Activated T-helper 1 cell treated with Interleukin-2 at 50 U/mL for 16 hours (primary cell): ENCODE data around the gene DNALI1.
A peak's percentile ranks its signal among the peaks of the same experiment; 100 is the strongest.

Experiments
- DNase-seq: peaks from one replicate; pipeline ENCODE4 v3.0.0-alpha.2; 2020; ENCODE audit warnings: low read depth

DNALI1 gene

DNA sequence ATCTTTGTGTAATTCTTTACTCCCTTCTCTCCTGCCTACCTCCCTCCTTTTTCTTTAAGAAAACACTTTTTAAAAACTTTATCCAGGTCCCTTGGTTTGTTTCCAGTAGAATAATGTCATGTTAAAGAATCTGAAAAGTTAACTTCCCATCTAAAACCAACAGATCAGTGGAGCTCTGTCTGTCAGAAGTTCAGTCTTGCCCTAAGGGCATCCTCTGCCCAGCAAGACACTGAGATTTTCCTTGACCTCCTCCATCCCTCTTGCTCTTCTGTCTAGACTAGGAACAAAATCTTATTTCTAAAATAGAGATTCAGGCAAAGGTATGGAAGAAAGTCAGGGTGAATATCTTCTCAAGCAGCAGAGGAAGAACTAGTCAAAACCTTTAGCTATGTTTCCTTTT, 44.7 kb downstream of the DNALI1 start:
- DNase-seq = no peak

DNA sequence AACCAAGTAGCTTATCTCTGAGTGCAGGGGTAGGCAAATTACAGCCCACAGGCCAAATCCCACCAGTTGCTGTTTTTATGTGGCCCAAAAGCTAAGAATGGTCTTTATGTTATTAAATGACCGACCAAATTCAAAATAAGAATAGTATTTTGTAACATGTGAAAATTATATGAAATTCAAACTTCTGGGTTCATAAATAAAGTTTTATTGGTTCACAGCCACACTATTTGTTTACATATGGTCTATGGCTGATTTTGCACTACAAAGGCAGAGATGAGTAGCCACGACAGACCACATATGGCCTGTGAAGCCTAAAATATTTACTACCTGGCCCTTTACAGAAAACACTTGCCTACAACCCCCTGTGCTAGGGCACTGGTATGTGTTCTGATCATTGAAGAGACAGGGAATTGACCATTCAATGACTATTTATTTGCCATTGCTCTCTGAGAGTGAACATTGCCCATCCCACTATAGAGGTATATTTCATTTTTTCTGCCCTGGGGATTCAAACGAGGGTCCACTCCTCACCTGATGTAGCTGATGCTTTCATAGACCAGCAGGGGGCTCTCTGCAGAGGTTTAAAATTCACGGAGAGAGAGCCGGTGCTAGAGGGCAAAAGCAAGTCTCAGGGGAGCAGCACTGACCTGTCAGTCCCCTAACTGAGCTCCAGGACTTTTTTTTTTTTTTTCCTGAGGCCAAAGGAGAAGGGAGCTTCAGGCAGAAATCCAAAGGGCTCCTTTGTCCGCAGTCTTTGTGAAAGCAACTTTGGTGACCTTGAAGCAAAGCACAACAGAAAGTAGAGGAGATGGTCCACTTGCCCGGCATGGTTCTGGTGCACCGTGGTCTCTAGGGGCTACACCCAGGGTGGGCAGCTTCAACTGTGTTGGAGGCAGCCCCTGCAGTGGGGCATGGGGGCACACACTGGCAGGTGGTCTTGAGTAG, 46.3 kb downstream of the DNALI1 start:
- DNase-seq = peak; percentile 3

DNA sequence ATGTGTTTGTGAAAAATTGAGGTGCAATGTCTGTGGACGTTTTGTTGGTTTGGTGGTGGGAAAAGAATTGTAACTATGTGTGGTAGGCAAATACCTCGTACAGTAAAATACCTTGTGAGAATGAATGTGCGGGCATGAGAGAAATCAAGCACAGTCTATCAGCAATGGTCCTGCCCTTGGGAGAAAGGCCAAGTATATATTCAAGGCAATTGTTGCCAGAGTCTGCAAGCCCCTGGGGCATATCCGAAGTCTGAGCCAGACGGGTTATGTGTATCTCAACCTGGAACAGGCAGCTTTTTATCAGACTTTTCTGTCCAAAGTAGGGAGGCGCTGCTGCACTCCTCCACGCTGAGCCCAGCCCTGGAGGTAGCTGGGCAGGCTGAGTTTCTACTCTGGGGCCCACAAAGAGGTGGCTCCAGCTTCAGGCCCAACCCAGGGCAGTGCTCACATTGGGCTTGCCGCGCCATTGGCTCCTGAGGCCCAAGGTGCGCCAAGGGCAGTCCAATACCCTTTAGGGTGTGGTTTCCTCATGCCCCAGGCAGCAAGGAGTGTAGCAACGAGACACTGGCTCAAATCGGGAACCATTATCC, 48.4 kb downstream of the DNALI1 start:
- no peak for DNase-seq

DNA sequence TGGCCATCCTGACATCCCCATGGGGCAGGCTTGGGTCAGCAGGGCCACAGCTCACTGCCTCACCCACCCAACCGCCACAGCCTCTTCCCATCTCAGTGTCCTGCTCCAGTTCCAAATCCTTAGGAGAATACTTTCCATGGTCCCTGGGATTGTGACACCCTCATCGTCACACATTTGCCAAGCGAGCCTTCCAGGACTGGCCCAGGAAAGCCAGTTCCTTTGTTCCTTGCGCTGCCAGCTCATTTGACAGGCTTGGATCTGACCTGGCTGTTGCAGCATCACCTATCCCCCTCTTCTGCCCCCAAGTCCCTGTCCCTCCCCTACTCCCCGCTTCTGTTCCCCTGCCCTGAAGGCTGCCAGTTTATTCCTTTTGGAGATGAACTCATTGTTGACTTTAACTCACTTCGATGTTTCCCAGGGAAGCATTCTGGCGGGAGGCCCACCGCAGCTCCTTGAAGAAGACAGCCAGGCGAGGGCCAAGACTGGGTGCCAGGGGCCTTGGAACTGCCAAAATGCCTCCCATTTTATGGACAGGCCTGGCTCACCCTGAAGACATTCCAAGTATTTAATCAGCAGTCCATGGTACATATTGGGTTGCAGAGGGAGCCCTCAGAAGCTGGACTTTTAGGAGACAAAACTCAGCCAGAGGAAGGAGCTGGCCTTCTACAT, 49.2 kb downstream of the DNALI1 start:
- no peak for DNase-seq

DNA sequence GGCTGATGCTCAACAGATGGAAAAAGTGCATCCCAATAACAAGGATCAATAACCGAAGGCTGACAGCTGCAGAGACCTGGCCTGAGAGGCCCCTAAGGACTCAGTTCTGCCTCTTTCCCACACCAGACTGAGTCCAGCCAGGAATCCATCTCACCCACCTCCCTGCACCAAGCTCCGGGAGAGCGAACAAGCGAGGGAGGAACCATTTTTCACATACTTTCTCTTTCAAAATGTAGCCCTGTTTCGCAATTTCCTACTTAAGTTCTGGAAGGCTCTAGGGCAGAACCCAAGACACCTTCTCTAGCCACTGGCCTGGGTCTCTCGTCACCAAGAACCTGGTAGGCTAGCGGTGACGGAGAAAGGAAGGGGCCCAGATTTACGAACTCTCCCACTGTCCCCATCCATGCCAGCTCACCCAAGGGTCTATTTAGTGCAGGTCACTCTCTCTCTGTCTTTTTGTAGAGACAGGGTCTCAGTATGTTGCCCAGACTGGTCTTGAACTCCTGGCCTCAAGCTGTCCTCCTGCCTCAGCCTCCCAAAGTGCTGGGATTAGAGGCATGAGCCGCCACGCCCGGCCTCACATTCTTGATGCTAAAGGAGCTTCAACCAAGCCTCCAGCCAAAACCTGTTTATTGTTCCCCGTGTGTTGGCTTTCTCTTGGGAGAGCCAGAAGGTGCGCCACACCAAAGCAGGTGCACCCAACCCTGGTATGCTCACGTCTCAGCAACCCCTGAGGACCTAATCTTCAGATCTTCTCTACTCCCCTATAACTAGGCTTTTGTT, 49.9 kb downstream of the DNALI1 start:
- DNase-seq = no peak

DNA sequence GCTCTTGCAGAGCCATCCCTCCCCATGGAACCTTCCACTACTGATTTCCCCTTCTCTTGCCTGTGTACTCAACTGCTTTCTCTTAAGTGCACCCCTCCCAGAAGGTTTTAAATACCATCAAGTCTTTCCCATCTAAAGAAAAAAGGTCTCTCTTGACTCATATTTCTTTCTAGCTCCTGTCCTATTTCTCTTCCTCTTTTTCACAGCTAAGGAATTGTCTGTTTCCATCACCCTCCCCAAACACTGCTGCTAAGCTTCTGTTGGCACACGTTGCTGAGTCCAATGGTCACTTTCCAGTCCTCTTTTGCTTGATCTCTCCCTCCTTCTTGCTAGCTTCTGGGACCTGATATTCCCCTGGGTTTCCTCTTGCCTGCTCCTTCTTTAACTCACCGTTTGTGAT, 52.3 kb downstream of the DNALI1 start:
- DNase-seq = no peak

DNA sequence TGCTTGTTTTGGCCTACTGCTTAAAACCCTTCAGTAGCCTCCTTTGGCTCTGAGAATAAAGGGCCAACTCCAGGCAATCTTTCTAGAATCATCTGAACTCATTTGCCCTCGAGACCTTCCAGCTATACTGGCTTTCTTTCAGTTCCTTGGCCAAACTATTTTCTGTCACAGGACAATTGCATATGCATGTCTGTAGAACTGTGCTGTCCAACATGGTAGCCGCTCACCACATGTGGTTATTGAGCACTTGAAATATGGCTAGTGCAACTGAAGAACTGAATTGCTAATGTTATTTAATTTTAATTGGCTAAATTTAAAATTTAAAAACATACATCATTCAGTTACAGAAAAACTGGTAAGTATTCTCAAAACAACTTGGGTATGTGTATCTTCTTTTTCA, 53.3 kb downstream of the DNALI1 start:
- DNase-seq = no peak

DNA sequence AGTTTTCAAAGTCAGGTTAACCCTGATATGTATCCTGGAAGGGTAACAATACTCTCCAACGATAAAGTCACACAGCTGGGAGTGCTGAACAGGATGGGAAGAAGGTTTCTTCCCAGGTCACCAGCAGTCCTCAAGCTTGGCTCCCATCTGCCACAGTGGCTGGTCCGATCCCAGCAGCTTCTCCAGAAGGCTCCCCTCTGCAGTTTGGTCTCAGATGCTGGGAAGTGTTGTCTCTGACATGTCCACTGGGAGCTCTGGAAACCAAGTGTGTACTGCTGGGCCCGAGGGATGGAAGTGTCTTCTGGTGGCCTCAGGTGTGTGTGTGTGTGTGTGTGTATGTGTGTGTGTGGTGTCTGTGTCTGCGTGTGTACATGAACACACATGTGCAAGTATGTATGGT, 55.4 kb downstream of the DNALI1 start:
- DNase-seq = no peak

DNA sequence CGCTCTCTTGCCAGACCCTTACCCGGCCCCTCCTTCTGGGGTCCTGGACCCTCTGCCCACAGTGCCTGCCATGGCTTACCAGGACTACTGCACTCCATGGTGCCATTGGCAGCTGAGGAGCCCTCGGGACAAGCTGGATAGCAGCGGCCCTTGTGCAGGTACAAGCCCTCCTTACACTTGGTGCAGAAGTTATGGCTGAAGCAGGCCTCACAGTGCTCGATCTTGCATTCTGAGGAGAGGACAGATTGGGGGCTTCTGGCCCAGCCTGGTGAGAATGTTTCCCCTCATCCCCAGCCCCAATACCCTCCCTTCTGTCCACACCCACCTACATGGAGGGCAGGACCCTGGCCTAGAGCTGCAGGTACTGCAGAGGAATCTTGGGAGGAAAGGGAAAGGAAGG, 57.4 kb downstream of the DNALI1 start:
- no peak for DNase-seq

DNA sequence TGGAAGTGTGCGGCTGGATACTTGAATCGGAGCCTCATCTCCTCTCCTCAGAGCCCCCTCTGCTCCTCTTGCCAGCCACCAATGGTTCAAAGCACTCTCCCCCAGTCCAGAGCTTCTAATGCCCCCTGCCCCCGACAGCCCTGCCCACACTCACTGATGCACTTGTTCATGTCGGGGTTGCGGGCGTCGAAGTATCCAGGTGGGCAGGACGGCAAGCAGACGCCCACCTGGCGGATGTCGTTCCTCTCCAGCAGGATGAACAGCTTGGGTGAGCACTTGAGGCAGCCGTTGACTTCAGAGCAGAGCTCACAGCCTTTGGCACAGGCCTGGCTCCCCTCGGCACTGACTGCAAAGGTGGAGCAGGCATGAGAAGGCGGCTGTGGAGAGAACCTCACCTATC, 59.6 kb downstream of the DNALI1 start:
- no peak for DNase-seq
